Endothelial cell of umbilical vein (primary cell): ENCODE data around the gene BCL11A. TPM values are rescaled to one million over a fixed set of nuclear protein-coding genes. Genes with fewer than 3 reads are reported as not detected.

ENCODE experiments used
- BruUV-seq: library from RNA; stranded (reverse); fragments of 400-500 nt; replicated peaks from 2 replicates; lab custom pipeline; 2021; lab: Mats Ljungman, UMichigan
- CTCF ChIA-PET: fragments of 300-600, 350-600 bp; sonication (Branson Sonifier 250); formaldehyde crosslinking; loops from one replicate; lab custom pipeline; 2021; ENCODE audit warnings: antibody characterized with exemption, inconsistent platforms; lab: Charles Lee
- POLR2A ChIA-PET: fragments of 300-600, 350-600 bp; sonication (Branson Sonifier 250); formaldehyde crosslinking; loops from one replicate; lab custom pipeline; 2021; ENCODE audit warnings: antibody characterized with exemption, inconsistent platforms; lab: Charles Lee
- DNase-seq: peaks from one replicate; pipeline ENCODE4 v3.0.0-alpha.2; 2011; ENCODE audit warnings: low read depth, low spot score
- FAIRE-seq: peaks from 2 replicates; lab custom pipeline; 2011; peaks lifted over from hg19 to GRCh38; lab: Jason Lieb, UNC
- H2AFZ ChIP-seq: 2 replicates; pipeline ENCODE4 v1.6.0; 2012; ENCODE audit warnings: low read depth, low read length, control low read depth, inconsistent platforms
- H3K27ac ChIP-seq: 2 replicates; pipeline ENCODE4 v1.5.1; 2011; ENCODE audit warnings: low read depth, mild to moderate bottlenecking, control low read depth, low read length, moderate library complexity; ENCODE audit not compliant: insufficient read depth
- H3K27me3 ChIP-seq, 2 experiments: 2 replicates each; pipeline versions ENCODE4 v1.6.0 to v1.6.1; 2011; ENCODE audit warnings: low read length in 2 of 2, mixed read lengths in 1 of 2; ENCODE audit not compliant: control insufficient read depth in 2 of 2, insufficient read depth in 2 of 2
- H3K36me3 ChIP-seq, 2 experiments: 2 replicates in 1 of 2; 3 replicates in 1 of 2; pipeline ENCODE4 v1.5.1; 2011; ENCODE audit warnings: low read length in 2 of 2, mild to moderate bottlenecking in 1 of 2, moderate library complexity in 1 of 2; ENCODE audit not compliant: control insufficient read depth in 2 of 2, insufficient read depth in 2 of 2; ENCODE audit errors: extremely low read depth in 1 of 2
- H3K4me1 ChIP-seq: 3 replicates; pipeline ENCODE4 v1.5.1; 2011; ENCODE audit warnings: mild to moderate bottlenecking, low read length; ENCODE audit not compliant: control insufficient read depth, insufficient read depth; ENCODE audit errors: extremely low read depth
- H3K4me2 ChIP-seq: 2 replicates; pipeline ENCODE4 v1.6.1; 2011; ENCODE audit warnings: low read length, control low read depth, mixed read lengths; ENCODE audit not compliant: insufficient read depth
- H3K4me3 ChIP-seq, 3 experiments: fragments of 200-600 bp in 1 of 3; sonication (generic), shearing (Covaris generic) in 1 of 3; replicated peaks in 1 of 3; 2 replicates each; pipeline ENCODE4 v1.5.1; 2011 to 2016; ENCODE audit warnings: control low read depth in 3 of 3, low read length in 3 of 3, mild to moderate bottlenecking in 2 of 3, inconsistent platforms in 1 of 3, low read depth in 1 of 3, moderate library complexity in 1 of 3; ENCODE audit not compliant: insufficient read depth in 1 of 3
- H3K79me2 ChIP-seq: 2 replicates; pipeline ENCODE4 v1.6.0; 2012; ENCODE audit warnings: low read length, inconsistent platforms; ENCODE audit not compliant: control insufficient read depth, insufficient read depth
- H3K9ac ChIP-seq: replicated peaks from 2 replicates; pipeline ENCODE3; 2011; ENCODE audit warnings: low read length, control low read depth; ENCODE audit not compliant: insufficient read depth; ENCODE audit errors: extremely low read depth
- H3K9me1 ChIP-seq: replicated peaks from 3 replicates; pipeline ENCODE4 v1.6.0; 2011; ENCODE audit warnings: mild to moderate bottlenecking, low read length; ENCODE audit not compliant: control insufficient read depth, insufficient read depth; ENCODE audit errors: extremely low read depth
- H3K9me3 ChIP-seq: replicated peaks from 2 replicates; pipeline ENCODE4 v1.5.1; 2012; ENCODE audit warnings: low read length, inconsistent platforms; ENCODE audit not compliant: control insufficient read depth, insufficient read depth
- H4K20me1 ChIP-seq: replicated peaks from 2 replicates; pipeline ENCODE3; 2011; ENCODE audit warnings: mild to moderate bottlenecking, low read length; ENCODE audit not compliant: control insufficient read depth, insufficient read depth; ENCODE audit errors: extremely low read depth
- CTCF ChIP-seq, 2 donors: IDR thresholded peaks; 1 replicate in 1 of 2; 2 replicates in 1 of 2; pipeline ENCODE4 v1.5.1; 2011; ENCODE audit warnings: low read length in 2 of 2, mild to moderate bottlenecking in 2 of 2, moderate library complexity in 2 of 2, control low read depth in 1 of 2, inconsistent platforms in 1 of 2, low read depth in 1 of 2; ENCODE audit not compliant: insufficient read depth in 1 of 2; ENCODE audit errors: extremely low read depth in 1 of 2
- EZH2 ChIP-seq: IDR thresholded peaks from 2 replicates; pipeline ENCODE4 v1.6.1; 2012; ENCODE audit warnings: borderline replicate concordance, low read depth, mild to moderate bottlenecking, moderate library complexity, low read length, inconsistent platforms; ENCODE audit not compliant: severe bottlenecking
- FOS ChIP-seq: IDR thresholded peaks from 2 replicates; pipeline ENCODE4 v1.6.1; 2011; ENCODE audit warnings: mild to moderate bottlenecking, low read length, moderate library complexity, borderline replicate concordance; ENCODE audit not compliant: insufficient read depth
- GATA2 ChIP-seq: IDR thresholded peaks from 2 replicates; pipeline ENCODE4 v1.7.0; 2011; ENCODE audit warnings: low read depth, mild to moderate bottlenecking, moderate library complexity, mixed read lengths, low read length; ENCODE audit not compliant: insufficient read length, insufficient read depth
- JUN ChIP-seq: IDR thresholded peaks from 2 replicates; pipeline ENCODE4 v1.6.1; 2011; ENCODE audit warnings: borderline replicate concordance, low read depth; ENCODE audit not compliant: insufficient read length, insufficient read depth
- MAX ChIP-seq: IDR thresholded peaks from 2 replicates; pipeline ENCODE4 v1.6.1; 2011; ENCODE audit not compliant: insufficient read depth, insufficient read length
- MYC ChIP-seq: IDR thresholded peaks from one replicate; pipeline ENCODE4 v1.6.1; 2011; ENCODE audit warnings: mild to moderate bottlenecking, low read depth, low read length
- POLR2A ChIP-seq: IDR thresholded peaks from 2 replicates; pipeline ENCODE4 v1.6.1; 2012; ENCODE audit warnings: low read depth, mild to moderate bottlenecking, control low read depth, low read length
- POLR2AphosphoS5 ChIP-seq: IDR thresholded peaks from 2 replicates; pipeline ENCODE4 v1.6.1; 2012; ENCODE audit warnings: low read depth, mild to moderate bottlenecking, control low read depth, low read length, moderate library complexity; ENCODE audit not compliant: insufficient read depth
- dilution Hi-C: fragments of 300-500 bp; cut with MboI; formaldehyde crosslinking; loops from one replicate; pipeline ENCODE4 v1.15.0; 2019; ENCODE audit warnings: low sequenced_read_pairs; ENCODE audit not compliant: extremely low pct_ligation_motif_present
- intact Hi-C: fragments of 100-400 bp; cut with micrococcal nuclease; formaldehyde crosslinking; loops from one replicate; pipeline ENCODE4 v1.10.0; 2022
- polyA plus RNA-seq, 4 experiments: library from polyadenylated mRNA; depleted of rRNA in 3 of 4; stranded (reverse) in 3 of 4; unstranded in 1 of 4; fragments of >200 nt; gene quantifications; 2 replicates each; pipeline versions ENCODE4 v1.2.1 to v1.2.3, GENCODE V29; 2011 to 2012; ENCODE audit warnings: missing spikeins in 1 of 4
- total RNA-seq: library from RNA; stranded (reverse); gene quantifications from 2 replicates; pipeline ENCODE4 v1.2.3, GENCODE V29; 2021

The BCL11A gene
- total and polyA plus RNA-seq, 2 donors (not counting 3 experiments of a cell fraction or from before 2014, with no cell fraction given), result 0.12 to 0.88 TPM

- no peak overlapping the region for H2AFZ ChIP-seq
- POLR2A ChIA-PET, result no interaction called here
- CTCF ChIA-PET, result no interaction called here
Observed at GRCh38 chr2:60527762-60528161, 25.7 kb downstream of the BCL11A start.

More at GRCh38 chr2:60527762-60528161, 25.7 kb downstream of the BCL11A start:
- Histone ChIP-seq H3K9me3 (no peaks in the 10 kb centered on the region), H3K27me3 (no peaks in the 10 kb centered on the region), H3K79me2 (no peaks in the 10 kb centered on the region), H3K9me1 (no peaks in the 10 kb centered on the region), H3K4me3 (no peak overlapping the region), H3K4me2 (no peak overlapping the region), H4K20me1 (no peaks in the 10 kb centered on the region), H3K9ac (no peak overlapping the region), H3K36me3 (no peaks in the 10 kb centered on the region), H3K27ac (no peak overlapping the region), H3K4me1 (no peaks in the 10 kb centered on the region)
- BruUV-seq, result no TSS peak
- no peak for DNase-seq
- FAIRE-seq, result no peak
- TF ChIP-seq CTCF (IDR thresholded peaks at IDR 0.05; ENCODE audit: extremely low read depth in 1 of 2, insufficient read depth in 1 of 2, low read depth in 1 of 2, low read length in 2 of 2) (no peak), EZH2 (no peak), JUN (no peak), POLR2AphosphoS5 (no peak), MYC (no peak), FOS (no peak), POLR2A (no peak), GATA2 (no peak), MAX (no peak)
- intact Hi-C loops, result no loop called here
- dilution Hi-C loops, result no loop called here
